ENCODE results near the gene NPR2.
A peak's percentile ranks its signal among the peaks of the same experiment; 100 is the strongest.

Gene NPR2

GRCh38 chr9:35766997-35767396 is 24.4 kb upstream of the NPR2 start:
- DNase-seq = no peak

- no peak for DNase-seq
These were observed 23.9 kb upstream of the NPR2 start for GRCh38 chr9:35767458-35767857.

GRCh38 chr9:35769763-35770162 is 21.6 kb upstream of the NPR2 start:
- no peak for DNase-seq

DNA sequence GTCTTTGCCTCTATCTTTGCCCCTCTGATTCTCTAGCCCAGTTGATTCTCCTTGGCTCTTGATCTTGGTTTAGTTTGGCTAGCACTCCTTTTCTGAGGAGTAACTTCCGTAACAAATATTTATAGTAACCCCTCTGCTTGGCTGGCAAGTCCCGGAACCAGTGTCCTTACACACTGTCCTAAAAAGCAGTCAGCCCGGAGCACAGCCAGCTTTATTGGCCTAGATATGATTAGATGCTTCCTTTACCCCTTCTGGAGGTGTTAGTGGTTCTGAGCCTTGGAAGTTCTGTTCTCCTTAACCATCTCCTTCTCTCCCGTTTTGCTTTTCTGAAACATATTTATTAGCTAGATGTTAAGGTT is 20.3 kb upstream of the NPR2 start:
- no peak for DNase-seq

GRCh38 chr9:35771534-35771933 is 19.9 kb upstream of the NPR2 start:
- DNase-seq = no peak

- no peak for DNase-seq
These were observed 19.4 kb upstream of the NPR2 start for GRCh38 chr9:35771943-35772342.

DNA sequence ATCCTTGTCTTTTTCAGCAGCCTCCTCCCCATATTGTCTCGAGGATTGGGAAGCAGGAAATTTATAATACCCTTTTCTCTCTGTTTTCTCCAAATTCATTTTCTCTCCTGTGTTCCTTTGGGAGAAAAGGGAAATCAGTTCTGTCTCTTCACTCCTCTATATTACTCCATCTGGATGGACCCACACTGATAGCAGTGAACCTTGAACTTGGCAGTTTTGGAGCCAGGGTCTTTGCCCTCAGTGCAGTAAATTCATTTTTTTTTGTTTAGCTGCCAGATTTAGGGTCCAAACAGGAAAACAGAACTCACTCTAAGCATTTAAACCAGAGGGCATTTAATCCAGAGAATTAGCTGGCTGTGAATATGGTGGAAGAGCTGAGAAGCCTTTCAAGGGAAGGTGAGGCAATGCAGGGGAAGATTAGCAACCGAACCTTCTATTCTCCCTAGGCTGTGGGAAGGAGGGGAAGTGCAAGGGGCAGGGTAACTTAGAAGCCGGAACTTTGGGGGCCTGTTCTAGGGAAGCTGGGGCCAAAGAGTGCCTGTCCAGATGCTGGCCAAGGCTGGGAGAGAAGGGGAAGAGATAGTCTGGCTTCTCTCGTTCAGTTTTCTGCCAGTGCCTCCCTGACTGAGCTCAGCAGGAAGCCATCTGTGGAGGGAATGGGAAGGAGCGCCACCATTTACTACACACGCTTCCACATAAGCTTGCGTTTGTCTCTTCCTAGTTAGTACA is 16.3 kb upstream of the NPR2 start:
- peak in 1 of 2 experiments; percentile 9 for DNase-seq

DNA sequence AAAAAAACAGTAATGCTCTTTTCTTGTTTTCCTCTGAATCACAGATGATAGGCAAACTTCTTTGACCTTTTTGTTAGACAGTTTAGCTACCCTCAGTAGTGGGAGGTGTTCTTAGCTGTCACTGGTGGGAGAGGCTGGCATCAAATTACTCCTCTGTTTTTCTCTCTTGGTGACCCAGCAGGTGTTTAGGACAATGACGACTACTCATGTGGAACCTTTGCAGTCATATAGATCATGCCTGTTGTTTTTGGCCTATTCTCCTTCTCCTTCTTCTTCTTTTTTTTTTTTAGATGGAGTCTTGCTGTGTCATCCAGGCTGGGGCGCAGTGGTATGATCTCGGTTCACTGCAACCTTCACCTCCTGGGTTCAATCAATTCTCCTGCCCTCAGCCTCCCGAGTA is 15.4 kb upstream of the NPR2 start:
- DNase-seq = peak; percentile 42 to 74

GRCh38 chr9:35778496-35778895 is 12.9 kb upstream of the NPR2 start:
- DNase-seq = no peak

- no peak for DNase-seq
These were observed 10.3 kb upstream of the NPR2 start for GRCh38 chr9:35781066-35781465.

- no peak for DNase-seq
These were observed 8.0 kb upstream of the NPR2 start for GRCh38 chr9:35783418-35783817.

DNA sequence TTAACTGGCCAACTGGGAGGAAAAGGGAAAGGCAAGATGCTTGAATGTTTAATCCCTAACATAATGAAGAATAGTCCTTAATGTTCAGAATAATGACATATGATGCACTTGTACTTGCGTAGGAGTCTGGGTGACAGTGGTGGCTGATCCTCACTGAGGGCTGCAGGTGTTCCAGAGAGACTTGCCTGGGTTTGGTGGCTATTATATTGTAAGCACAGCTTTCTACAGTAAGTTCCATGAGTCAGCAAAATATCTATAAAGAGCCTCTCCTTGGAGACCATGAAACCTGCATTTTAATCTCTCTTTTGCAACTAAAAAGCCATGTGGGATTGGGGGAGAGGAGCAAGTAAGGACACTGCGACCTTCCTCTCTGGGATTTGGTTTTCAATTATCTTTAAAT is 1.9 kb upstream of the NPR2 start:
- no peak for DNase-seq

DNA sequence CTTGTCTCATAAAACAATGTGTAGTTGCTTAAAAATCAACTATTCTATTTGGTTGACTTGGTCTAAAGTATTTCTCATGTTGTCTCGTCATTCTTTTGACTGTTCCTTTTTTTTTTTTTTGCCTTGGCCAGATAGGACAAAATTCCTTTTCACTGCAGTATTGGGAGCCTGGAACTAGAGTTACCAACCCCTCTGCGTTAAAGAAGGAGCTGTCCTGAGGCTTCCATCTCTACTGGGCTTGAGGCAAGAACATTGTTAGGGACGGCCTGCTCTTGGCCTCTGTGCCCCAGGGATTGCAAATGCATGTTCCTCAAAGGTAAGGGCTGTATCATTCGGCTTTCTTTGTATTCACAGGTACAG is 1.4 kb upstream of the NPR2 start:
- no peak for DNase-seq

- peak; percentile 32 to 84 for DNase-seq
These were observed 750 bp upstream of the NPR2 start for GRCh38 chr9:35790385-35791296.

- DNase-seq = no peak
These were observed 828 bp downstream of the NPR2 start for GRCh38 chr9:35792024-35792813.

- no peak for DNase-seq
These were observed 1.4 kb downstream of the NPR2 start for GRCh38 chr9:35792826-35793225.

DNA sequence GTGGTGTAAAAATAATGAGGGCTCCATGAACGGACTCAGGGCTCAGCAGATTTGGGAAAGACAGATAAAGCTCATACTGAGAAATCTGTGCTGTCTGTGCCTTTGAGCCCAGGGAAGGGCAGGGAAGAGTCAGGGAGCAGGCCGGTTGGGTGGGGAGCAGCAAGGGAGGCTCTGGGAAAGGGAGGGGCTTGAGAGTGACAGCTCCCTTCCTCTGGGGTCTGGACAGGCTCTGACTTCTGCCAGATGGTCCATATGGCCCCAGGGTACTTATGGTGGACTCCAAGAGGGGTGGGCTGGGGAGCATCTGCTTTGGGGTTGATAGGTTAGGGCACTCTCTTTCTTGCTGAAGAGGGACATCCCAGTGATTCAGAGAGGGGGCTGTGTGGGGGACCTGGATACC is 2.1 kb downstream of the NPR2 start:
- DNase-seq = no peak

DNA sequence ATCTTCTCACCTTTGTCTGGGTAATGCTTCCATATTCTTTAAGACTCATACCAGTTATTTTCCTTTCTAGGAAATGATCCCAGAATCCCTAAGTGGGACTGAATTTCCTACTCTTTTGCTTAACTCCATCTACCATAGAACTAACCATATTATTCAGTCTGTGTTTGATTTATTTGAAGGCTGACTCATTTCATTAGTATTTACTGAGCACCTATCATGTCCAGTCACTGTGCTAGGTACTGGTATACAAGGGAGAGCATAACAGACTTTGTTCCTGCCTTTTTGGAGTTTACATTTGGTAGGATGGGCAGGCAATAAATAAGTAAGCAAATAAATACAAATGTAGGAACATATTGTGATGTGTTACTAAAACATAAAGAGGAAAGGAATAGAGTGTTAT is 4.3 kb downstream of the NPR2 start:
- DNase-seq = no peak

DNA sequence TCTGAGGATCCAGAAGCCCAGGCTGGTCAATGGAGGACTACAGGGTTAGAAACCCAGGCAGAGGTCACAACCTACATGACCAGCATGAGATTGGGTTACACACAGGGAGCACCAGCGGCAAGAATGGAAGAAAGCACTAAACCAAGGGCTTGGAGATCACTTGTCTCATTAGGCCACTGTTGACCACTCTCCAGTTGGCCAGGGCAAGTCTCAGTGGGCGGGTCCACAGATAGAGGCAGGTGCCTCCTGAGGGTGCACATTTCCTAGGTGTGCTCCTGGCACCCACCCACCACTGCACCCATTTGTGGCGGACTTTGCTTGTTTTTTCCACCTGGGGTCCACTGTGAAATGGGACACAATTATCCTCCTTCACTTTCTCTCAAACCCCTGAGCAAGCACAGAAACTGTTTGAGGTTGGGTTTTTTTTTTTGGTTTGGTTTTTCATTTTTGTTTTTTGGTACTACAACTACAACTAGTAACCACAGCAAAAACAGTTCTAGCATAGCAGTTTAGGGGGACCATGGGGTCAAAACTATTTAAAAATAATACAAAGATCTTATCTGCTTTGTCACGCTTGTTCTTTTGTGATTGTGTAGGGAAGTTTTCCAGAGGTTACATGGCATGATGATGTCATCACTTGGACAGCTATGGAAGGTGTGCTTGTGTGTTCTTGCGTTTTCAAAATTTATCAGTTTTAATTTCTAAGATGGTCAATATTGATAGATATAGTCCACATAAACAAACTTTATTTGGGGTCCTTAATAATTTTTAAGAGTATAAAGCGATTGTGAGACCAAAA is 6.1 kb downstream of the NPR2 start:
- DNase-seq = no peak

- no peak for DNase-seq
These were observed 7.4 kb downstream of the NPR2 start for GRCh38 chr9:35798658-35799374.

DNA sequence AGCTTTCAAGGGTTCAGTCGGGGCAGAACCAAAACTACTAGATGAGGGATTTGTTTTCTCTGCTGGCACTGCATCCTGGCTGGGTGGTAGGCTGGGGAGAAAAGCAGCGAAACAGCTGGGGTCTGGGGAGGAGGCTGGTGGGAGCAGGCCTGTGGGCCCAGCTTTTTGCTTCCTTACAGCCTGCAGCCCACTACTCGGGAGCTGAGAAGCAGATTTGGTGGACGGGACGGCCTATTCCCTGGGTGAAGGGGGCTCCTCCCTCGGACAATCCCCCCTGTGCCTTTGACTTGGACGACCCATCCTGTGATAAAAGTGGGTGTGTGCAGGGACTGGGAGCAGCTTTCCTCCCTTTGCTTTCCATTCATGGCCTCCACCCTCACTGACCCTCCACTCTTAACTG is 9.1 kb downstream of the NPR2 start:
- DNase-seq = no peak
